ENCODE data around the gene HEXIM2. TPM values are rescaled to one million over a fixed set of nuclear protein-coding genes. Genes with fewer than 3 reads are reported as not detected.

Gene HEXIM2
- total and polyA plus RNA-seq, 2 of the 13 experiments (the other 11 are each of a cell fraction or from before 2014, with no cell fraction given): 27.1 to 32.4 TPM

DNA sequence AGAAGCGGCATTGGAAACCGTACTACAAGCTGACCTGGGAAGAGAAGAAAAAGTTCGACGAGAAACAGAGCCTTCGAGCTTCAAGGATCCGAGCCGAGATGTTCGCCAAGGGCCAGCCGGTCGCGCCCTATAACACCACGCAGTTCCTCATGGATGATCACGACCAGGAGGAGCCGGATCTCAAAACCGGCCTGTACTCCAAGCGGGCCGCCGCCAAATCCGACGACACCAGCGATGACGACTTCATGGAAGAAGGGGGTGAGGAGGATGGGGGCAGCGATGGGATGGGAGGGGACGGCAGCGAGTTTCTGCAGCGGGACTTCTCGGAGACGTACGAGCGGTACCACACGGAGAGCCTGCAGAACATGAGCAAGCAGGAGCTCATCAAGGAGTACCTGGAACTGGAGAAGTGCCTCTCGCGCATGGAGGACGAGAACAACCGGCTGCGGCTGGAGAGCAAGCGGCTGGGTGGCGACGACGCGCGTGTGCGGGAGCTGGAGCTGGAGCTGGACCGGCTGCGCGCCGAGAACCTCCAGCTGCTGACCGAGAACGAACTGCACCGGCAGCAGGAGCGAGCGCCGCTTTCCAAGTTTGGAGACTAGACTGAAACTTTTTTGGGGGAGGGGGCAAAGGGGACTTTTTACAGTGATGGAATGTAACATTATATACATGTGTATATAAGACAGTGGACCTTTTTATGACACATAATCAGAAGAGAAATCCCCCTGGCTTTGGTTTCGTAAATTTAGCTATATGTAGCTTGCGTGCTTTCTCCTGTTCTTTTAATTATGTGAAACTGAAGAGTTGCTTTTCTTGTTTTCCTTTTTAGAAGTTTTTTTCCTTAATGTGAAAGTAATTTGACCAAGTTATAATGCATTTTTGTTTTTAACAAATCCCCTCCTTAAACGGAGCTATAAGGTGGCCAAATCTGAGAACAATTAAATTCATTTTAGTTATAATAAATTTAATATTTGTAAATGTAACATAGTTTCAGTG lies 11.7 kb upstream of the HEXIM2 start (continued):
- no peak for TF ChIP-seq GTF2F1 (IDR thresholded peaks at IDR 0.05; ENCODE audit: low read length)
- peak; percentile 35; the same call in 1 of the 2 replicates for TF ChIP-seq ZNF891 (CRISPR knock-in tag; IDR thresholded peaks at IDR 0.05)
- TF ChIP-seq FOXA1 (IDR thresholded peaks at IDR 0.05): no peak
- TF ChIP-seq FOXA1 (CRISPR knock-in tag; IDR thresholded peaks at IDR 0.05): no peak
- peak; percentile 63; the same call in 1 of the 2 replicates for TF ChIP-seq TFAP4 (IDR thresholded peaks at IDR 0.05; ENCODE audit: borderline replicate concordance, low read depth)
- no peak for TF ChIP-seq U2AF2 (IDR thresholded peaks at IDR 0.05; ENCODE audit: low read depth, low read length)
- TF ChIP-seq MEIS2 (CRISPR knock-in tag; IDR thresholded peaks at IDR 0.05): peak; percentile 44; the same call in 1 of the 2 replicates
- 0 out of 2 replicates have a peak, but pooled peaks have one; percentile 2 for TF ChIP-seq FOSL2 (CRISPR knock-in tag; IDR thresholded peaks at IDR 0.05)
- no peak for TF ChIP-seq ZNF160 (CRISPR knock-in tag; IDR thresholded peaks at IDR 0.05)
- no peak for TF ChIP-seq ZNF326 (CRISPR knock-in tag; IDR thresholded peaks at IDR 0.05; ENCODE audit: borderline replicate concordance)
- TF ChIP-seq, protein P1, sequence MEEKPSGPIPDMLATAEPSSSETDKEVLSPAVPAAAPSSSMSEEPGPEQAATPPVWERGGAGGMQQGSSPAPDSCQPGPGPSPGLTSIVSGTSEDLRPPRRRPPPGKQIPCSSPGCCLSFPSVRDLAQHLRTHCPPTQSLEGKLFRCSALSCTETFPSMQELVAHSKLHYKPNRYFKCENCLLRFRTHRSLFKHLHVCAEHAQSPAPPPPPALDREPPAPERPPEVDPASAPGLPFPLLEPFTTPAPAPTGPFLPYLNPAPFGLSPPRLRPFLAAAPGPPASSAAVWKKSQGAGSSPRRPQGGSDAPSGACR (CRISPR knock-in tag; IDR thresholded peaks at IDR 0.05): 0 out of 2 replicates have a peak, but pooled peaks have one; percentile 34
- no peak for TF ChIP-seq ELF4 (CRISPR knock-in tag; IDR thresholded peaks at IDR 0.05; ENCODE audit: borderline replicate concordance)
- peak; percentile 84 for TF ChIP-seq ZSCAN21 (CRISPR knock-in tag; IDR thresholded peaks at IDR 0.05; ENCODE audit: borderline replicate concordance)
- TF ChIP-seq SMARCC2 (IDR thresholded peaks at IDR 0.05): no peak
- TF ChIP-seq FLYWCH1 (CRISPR knock-in tag; IDR thresholded peaks at IDR 0.05): no peak
- TF ChIP-seq KLF16 (CRISPR knock-in tag; IDR thresholded peaks at IDR 0.05): 0 out of 4 replicates have a peak, but pooled peaks of 1 of the 2 experiments have one; percentile 15
- TF ChIP-seq SMAD3 (CRISPR knock-in tag; IDR thresholded peaks at IDR 0.05): no peak
- TF ChIP-seq SKI (IDR thresholded peaks at IDR 0.05; ENCODE audit: partially characterized antibody): no peak
- TF ChIP-seq, protein P2, sequence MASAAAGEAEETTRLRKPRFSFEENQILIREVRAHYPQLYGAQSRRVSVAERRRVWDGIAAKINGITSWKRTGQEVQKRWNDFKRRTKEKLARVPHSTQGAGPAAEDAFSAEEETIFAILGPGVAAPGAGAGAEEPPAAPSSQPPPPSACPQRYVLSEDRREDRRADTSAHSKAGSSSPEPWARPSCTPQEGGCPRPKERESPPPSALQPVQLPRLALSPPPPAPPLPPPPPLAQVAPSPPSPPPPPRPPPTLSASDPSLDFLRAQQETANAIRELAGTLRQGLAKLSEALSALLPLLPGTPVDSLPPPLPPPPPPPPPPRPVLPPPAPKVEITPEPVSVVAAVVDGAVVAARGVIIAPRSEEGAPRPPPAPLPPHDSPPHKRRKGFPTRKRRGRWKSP (CRISPR knock-in tag; IDR thresholded peaks at IDR 0.05): 0 out of 2 replicates have a peak, but pooled peaks have one; percentile 29
- TF ChIP-seq ZNF75D (CRISPR knock-in tag; IDR thresholded peaks at IDR 0.05; ENCODE audit: borderline replicate concordance): 0 out of 2 replicates have a peak, but pooled peaks have one; percentile 61
- TF ChIP-seq ZFX (CRISPR knock-in tag; IDR thresholded peaks at IDR 0.05; ENCODE audit: low read depth): peak; percentile 10; the same call in 1 of the 2 replicates
- TF ChIP-seq CREBL2 (CRISPR knock-in tag; IDR thresholded peaks at IDR 0.05; ENCODE audit: borderline replicate concordance): 0 out of 2 replicates have a peak, but pooled peaks have one; percentile 21
- 0 out of 2 replicates have a peak, but pooled peaks have one; percentile 38 for TF ChIP-seq MAF1 (CRISPR knock-in tag; IDR thresholded peaks at IDR 0.05; ENCODE audit: borderline replicate concordance)
- no peak for TF ChIP-seq CBX1 (IDR thresholded peaks at IDR 0.05; ENCODE audit: low read depth)
- peak; percentile 84; the same call in 1 of the 2 replicates for TF ChIP-seq KMT2A (CRISPR knock-in tag; IDR thresholded peaks at IDR 0.05)
- peak; percentile 46; the same call in 1 of the 2 replicates for TF ChIP-seq ZBTB38 (CRISPR knock-in tag; IDR thresholded peaks at IDR 0.05)
- TF ChIP-seq ZNF143 (CRISPR knock-in tag; IDR thresholded peaks at IDR 0.05): peak; percentile 35; the same call in 1 of the 2 replicates
- peak; percentile 33; the same call in 1 of the 2 replicates for TF ChIP-seq PHF8 (CRISPR knock-in tag; IDR thresholded peaks at IDR 0.05)
